Mammary epithelial cell (primary cell): Measurements from ENCODE around the gene NUMB.

ENCODE experiments used
- CTCF ChIP-seq, 2 donors: IDR thresholded peaks in 1 of 2; conservative IDR thresholded peaks in 1 of 2; 2 replicates each; pipeline ENCODE4 v1.5.1; 2011 to 2012; ENCODE audit warnings: inconsistent platforms in 2 of 2, low read length in 2 of 2, mild to moderate bottlenecking in 2 of 2, control low read depth in 1 of 2, low read depth in 1 of 2; ENCODE audit not compliant: insufficient read depth in 1 of 2; ENCODE audit errors: extremely low read depth in 1 of 2
- EZH2 ChIP-seq: IDR thresholded peaks from 2 replicates; pipeline ENCODE4 v1.6.1; 2012; ENCODE audit warnings: low read length, inconsistent platforms, borderline replicate concordance

GRCh38 chr14:73312687-73313086, 145.7 kb downstream of the NUMB start:
- TF ChIP-seq CTCF (conservative IDR thresholded peaks at IDR 0.05 in 1 of 2, IDR thresholded peaks at IDR 0.05 in 1 of 2; ENCODE audit: extremely low read depth in 1 of 2, insufficient read depth in 1 of 2, low read depth in 1 of 2, low read length in 2 of 2) (no peak), EZH2 (no peak)
